GM12878 (cell line): ENCODE results near the gene NRDE2. TPM values are rescaled to one million over a fixed set of nuclear protein-coding genes. Genes with fewer than 3 reads are reported as not detected.

Experiments
- ATAC-seq: fragments of 200-7000 bp; cut with Tn5 transposase; 3 replicates; pipeline ENCODE4 v1.9.1; 2020; ENCODE audit warnings: mild to moderate bottlenecking, moderate library complexity
- BruUV-seq: library from RNA; stranded (reverse); fragments of 400-500 nt; replicated peaks from 2 replicates; lab custom pipeline; 2021; lab: Mats Ljungman, UMichigan
- CTCF ChIA-PET: fragments of 300-600 bp; sonication (Branson Sonifier 250); formaldehyde crosslinking; extraction: SDS; loops from one replicate; lab custom pipeline; 2021; ENCODE audit warnings: inconsistent platforms; lab: Yijun Ruan, JAX
- POLR2A ChIA-PET: fragments of 350-600 bp; formaldehyde crosslinking; extraction: SDS; loops from one replicate; lab custom pipeline; 2021; ENCODE audit warnings: inconsistent platforms; lab: Charles Lee
- RAD21 ChIA-PET: fragments of 300-600 bp; sonication (Branson Sonifier 250); formaldehyde crosslinking; loops from one replicate; lab custom pipeline; 2023; ENCODE audit warnings: antibody characterized with exemption; ENCODE audit not compliant: unreplicated experiment; lab: Charles Lee
- SMC1A ChIA-PET: fragments of 300-600 bp; sonication (Branson Sonifier 250); formaldehyde crosslinking; loops from one replicate; lab custom pipeline; 2023; ENCODE audit not compliant: unreplicated experiment, uncharacterized antibody; lab: Charles Lee
- DNase-seq: peaks from one replicate; pipeline ENCODE4 v3.0.0-alpha.2; 2011; ENCODE audit warnings: low read depth, low spot score
- FAIRE-seq: peaks from 3 replicates; lab custom pipeline; 2011; peaks lifted over from hg19 to GRCh38; lab: Jason Lieb, UNC
- H2AFZ ChIP-seq: 2 replicates; pipeline ENCODE4 v1.6.0; 2011; ENCODE audit warnings: low read depth, low read length, control low read depth; ENCODE audit not compliant: control insufficient read depth
- H3K27ac ChIP-seq: 2 replicates; pipeline ENCODE4 v1.5.1; 2011; ENCODE audit warnings: control low read depth; ENCODE audit not compliant: control insufficient read depth, insufficient read depth
- H3K27me3 ChIP-seq, 2 experiments: replicated peaks in 1 of 2; 2 replicates each; pipeline versions ENCODE4 v1.6.0 to v1.6.1; 2011; ENCODE audit warnings: low read length in 1 of 2; ENCODE audit not compliant: control insufficient read depth in 2 of 2, insufficient read depth in 2 of 2
- H3K36me3 ChIP-seq, 2 experiments: 2 replicates each; pipeline ENCODE4 v1.5.1; 2011; ENCODE audit warnings: low read length in 1 of 2; ENCODE audit not compliant: control insufficient read depth in 2 of 2, insufficient read depth in 2 of 2
- H3K4me1 ChIP-seq: 2 replicates; pipeline ENCODE4 v1.6.1; 2011; ENCODE audit warnings: mild to moderate bottlenecking, low read length, moderate library complexity, mixed read lengths; ENCODE audit not compliant: control insufficient read depth, insufficient read depth
- H3K4me2 ChIP-seq: 2 replicates; pipeline ENCODE4 v1.6.0; 2011; ENCODE audit warnings: control low read depth; ENCODE audit not compliant: control insufficient read depth, insufficient read depth
- H3K4me3 ChIP-seq: fragments of 200-600 bp; sonication (generic); 2 replicates; pipeline ENCODE4 v1.5.1; 2016
- H3K79me2 ChIP-seq: 2 replicates; pipeline ENCODE4 v1.6.0; 2011; ENCODE audit warnings: low read length; ENCODE audit not compliant: control insufficient read depth, insufficient read depth
- H3K9ac ChIP-seq: 2 replicates; pipeline ENCODE4 v1.8.0; 2011; ENCODE audit warnings: low read length, control low read depth, mixed read lengths; ENCODE audit not compliant: control insufficient read depth, insufficient read depth
- H3K9me3 ChIP-seq: replicated peaks from 3 replicates; pipeline ENCODE4 v1.5.1; 2011; ENCODE audit warnings: mild to moderate bottlenecking, low read length; ENCODE audit not compliant: control insufficient read depth, insufficient read depth
- H4K20me1 ChIP-seq: 2 replicates; pipeline ENCODE4 v1.6.0; 2011; ENCODE audit not compliant: control insufficient read depth, insufficient read depth
- BMI1 ChIP-seq: fragments of 450-650 bp; IDR thresholded peaks from 2 replicates; pipeline ENCODE4 v1.6.1; 2016; ENCODE audit warnings: mild to moderate bottlenecking, moderate library complexity, borderline replicate concordance
- PAX5 ChIP-seq: IDR thresholded peaks from 2 replicates; pipeline ENCODE4 v1.6.1; 2011; ENCODE audit warnings: low read depth, low read length, borderline replicate concordance
- RCOR1 ChIP-seq: conservative IDR thresholded peaks from 2 replicates; pipeline ENCODE4 v1.6.1; 2012; ENCODE audit warnings: low read depth, low read length, improper control_type of control experiment
- TCF12 ChIP-seq: IDR thresholded peaks from 2 replicates; pipeline ENCODE4 v1.6.1; 2011; ENCODE audit warnings: low read depth, mild to moderate bottlenecking, low read length
- TCF3 ChIP-seq: IDR thresholded peaks from 2 replicates; pipeline ENCODE4 v1.6.1; 2012; ENCODE audit warnings: low read depth, mild to moderate bottlenecking, low read length, borderline replicate concordance; ENCODE audit not compliant: insufficient read depth
- WGBS: methylation state at CpG from one replicate; pipeline ENCODE4 v1.1.6; 2016; ENCODE audit warnings: low lambda C conversion rate; ENCODE audit not compliant: insufficient replicate concordance, insufficient coverage; ENCODE audit errors: missing lambda C conversion rate; 5-methylcytosine and 5-hydroxymethylcytosine counted together
- in situ Hi-C: fragments of 300-500 bp; cut with MboI; formaldehyde crosslinking; loops from 9 replicates; pipeline ENCODE4 v1.14.3; 2018; ENCODE audit warnings: mixed read lengths
- intact Hi-C: fragments of 100-400 bp; cut with micrococcal nuclease; formaldehyde crosslinking; loops from one replicate; pipeline ENCODE4 v1.14.2; 2022; ENCODE audit not compliant: unreplicated experiment
- polyA plus RNA-seq, 11 experiments: library from polyadenylated mRNA; depleted of rRNA in 4 of 11; unstranded in 6 of 11; stranded (reverse) in 5 of 11; fragments of >200 nt; fragmentation: Nextera tagmentation in 4 of 11; fragmentation: Illumina TruSeq in 1 of 11; extraction: Ambion mirVana in 4 of 11; extraction: Trizol in 1 of 11; gene quantifications; 1 replicate in 1 of 11; 2 replicates in 10 of 11; pipeline versions ENCODE4 v1.2.1 to v1.2.3, GENCODE V29; 2011 to 2016; ENCODE audit warnings: inconsistent platforms in 2 of 11, missing spikeins in 2 of 11, low read depth in 1 of 11
- total RNA-seq, 4 experiments: library from RNA; depleted of rRNA in 3 of 4; stranded (reverse); fragments of >200 nt in 3 of 4; fragmentation: Illumina TruSeq in 1 of 4; extraction: Trizol in 1 of 4; gene quantifications; 2 replicates each; pipeline versions ENCODE4 v1.2.1 to v1.2.3, GENCODE V29; 2013 to 2021
- TF ChIP-seq, protein P1 (sequence below): fragments of 150-350 bp; IDR thresholded peaks from 2 replicates; pipeline ENCODE4 v1.6.1; 2016; ENCODE audit warnings: low read depth, low read length
- TF ChIP-seq, protein P2 (sequence below): IDR thresholded peaks from 2 replicates; pipeline ENCODE4 v1.6.1; 2011; ENCODE audit warnings: low read depth, mild to moderate bottlenecking, low read length, moderate library complexity, borderline replicate concordance; ENCODE audit errors: extremely low read depth

Gene NRDE2
- total and polyA plus RNA-seq, 10 of the 15 experiments (the other 5 are each of a cell fraction or from before 2014, with no cell fraction given): 8.3 to 21.0 (median 13.8) TPM

DNA sequence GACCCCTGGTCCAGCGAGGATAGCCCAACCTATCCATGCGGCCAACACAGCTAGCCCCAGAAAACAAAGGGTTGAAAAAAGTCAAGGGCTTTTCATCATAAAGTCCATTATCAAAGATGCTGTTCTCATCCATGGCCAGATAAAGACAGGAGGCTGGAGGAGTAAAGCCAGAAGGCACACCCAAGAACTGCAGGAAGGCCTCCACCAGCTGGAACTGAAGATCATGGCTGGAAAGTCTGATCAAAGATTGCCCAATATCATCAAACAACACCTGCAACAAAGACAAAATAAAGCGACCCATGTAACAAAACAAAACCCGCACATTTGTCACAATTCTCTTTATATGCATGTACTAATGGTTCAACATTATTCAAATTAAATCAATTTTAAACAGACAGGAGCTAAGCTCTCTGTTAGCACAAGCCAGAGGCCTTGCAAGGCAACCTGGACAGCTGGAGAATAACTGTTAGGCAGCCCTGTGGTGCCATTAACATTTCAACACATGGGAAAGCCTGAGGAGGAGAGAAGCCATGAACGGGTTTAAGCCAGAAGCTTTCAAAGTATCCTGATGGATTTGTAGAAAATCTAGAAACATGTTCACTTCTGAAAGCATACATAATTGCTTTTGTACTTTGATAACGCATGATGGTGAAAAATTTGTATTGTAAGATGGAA, 41.3 kb downstream of the NRDE2 start (continued):
- TF ChIP-seq, protein P1, sequence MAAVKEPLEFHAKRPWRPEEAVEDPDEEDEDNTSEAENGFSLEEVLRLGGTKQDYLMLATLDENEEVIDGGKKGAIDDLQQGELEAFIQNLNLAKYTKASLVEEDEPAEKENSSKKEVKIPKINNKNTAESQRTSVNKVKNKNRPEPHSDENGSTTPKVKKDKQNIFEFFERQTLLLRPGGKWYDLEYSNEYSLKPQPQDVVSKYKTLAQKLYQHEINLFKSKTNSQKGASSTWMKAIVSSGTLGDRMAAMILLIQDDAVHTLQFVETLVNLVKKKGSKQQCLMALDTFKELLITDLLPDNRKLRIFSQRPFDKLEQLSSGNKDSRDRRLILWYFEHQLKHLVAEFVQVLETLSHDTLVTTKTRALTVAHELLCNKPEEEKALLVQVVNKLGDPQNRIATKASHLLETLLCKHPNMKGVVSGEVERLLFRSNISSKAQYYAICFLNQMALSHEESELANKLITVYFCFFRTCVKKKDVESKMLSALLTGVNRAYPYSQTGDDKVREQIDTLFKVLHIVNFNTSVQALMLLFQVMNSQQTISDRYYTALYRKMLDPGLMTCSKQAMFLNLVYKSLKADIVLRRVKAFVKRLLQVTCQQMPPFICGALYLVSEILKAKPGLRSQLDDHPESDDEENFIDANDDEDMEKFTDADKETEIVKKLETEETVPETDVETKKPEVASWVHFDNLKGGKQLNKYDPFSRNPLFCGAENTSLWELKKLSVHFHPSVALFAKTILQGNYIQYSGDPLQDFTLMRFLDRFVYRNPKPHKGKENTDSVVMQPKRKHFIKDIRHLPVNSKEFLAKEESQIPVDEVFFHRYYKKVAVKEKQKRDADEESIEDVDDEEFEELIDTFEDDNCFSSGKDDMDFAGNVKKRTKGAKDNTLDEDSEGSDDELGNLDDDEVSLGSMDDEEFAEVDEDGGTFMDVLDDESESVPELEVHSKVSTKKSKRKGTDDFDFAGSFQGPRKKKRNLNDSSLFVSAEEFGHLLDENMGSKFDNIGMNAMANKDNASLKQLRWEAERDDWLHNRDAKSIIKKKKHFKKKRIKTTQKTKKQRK: no peak
- TF ChIP-seq TCF3 (no peak), PAX5 (no peak)
- TF ChIP-seq, protein P2, sequence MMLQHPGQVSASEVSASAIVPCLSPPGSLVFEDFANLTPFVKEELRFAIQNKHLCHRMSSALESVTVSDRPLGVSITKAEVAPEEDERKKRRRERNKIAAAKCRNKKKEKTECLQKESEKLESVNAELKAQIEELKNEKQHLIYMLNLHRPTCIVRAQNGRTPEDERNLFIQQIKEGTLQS: no peak

DNA sequence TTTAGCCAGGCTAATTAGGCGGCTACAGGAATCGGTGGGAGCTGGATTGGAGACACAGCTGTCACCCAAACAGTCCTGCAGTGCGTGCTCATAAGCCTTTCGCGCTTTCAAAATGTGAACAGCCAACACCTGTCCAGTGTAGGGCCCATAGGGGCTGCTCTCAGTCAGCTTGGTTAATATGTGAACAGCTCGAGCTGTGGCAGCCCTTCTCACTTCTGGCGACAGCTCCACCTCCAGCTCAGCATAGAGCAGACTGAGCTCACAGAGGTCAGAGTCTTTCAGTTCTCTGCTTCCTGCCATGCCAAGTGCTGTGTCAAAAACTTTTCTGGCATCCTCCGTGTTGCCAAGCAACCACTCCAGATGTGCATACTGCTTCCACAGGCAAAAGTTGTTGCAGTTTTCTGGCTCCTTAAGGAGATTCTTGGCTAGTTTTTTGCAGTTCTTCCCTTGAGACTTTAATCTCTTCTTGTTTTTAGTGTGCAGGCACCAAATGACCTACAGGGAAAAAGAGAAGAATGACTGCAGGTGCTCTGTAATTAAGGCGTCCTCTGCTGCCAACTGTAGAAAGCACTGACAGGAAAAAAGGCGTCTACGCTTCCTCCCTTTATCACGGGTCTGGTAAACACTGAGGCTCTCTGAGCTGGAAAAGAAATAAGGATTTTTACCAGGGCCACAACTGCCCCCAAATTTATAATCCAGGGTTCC, 42.9 kb downstream of the NRDE2 start:
- 39% methylated on average over 12 of the region's 12 CpGs for WGBS
- H3K4me3 ChIP-seq: no peak overlapping the region
- RAD21 ChIA-PET: interaction anchor here (1.0 to 1.2 kb wide), 2 partner anchors 10 to 409 kb away, joined by 3 to 4 read pairs; no protein-coding TSS in a partner anchor
- CTCF ChIA-PET: interaction anchor here (0.7 to 1.7 kb wide), 12 partner anchors 10 to 408 kb away, joined by 3 to 8 read pairs (median 4); no protein-coding TSS in a partner anchor
- DNase-seq: no peak
- no peak for FAIRE-seq
- in situ Hi-C loops: no loop called here
- H3K79me2 ChIP-seq: no peaks in the 10 kb centered on the region
- peak; percentile 77 for ATAC-seq
- H3K4me2 ChIP-seq: no peak overlapping the region
- no peaks in the 10 kb centered on the region for H3K27me3 ChIP-seq
- no peak overlapping the region for H3K27ac ChIP-seq
- POLR2A ChIA-PET: no interaction called here
- H3K4me1 ChIP-seq: no peaks in the 10 kb centered on the region
- peaks cover 18 to 35% of the 10 kb centered on the region in 2 experiments for H3K36me3 ChIP-seq
- intact Hi-C loops: loop anchor here (2.0 kb wide), 1 partner anchor 408 kb away; no protein-coding TSS in a partner anchor
- H3K9ac ChIP-seq: no peak overlapping the region
- SMC1A ChIA-PET: interaction anchor here (0.6 to 1.3 kb wide), 5 partner anchors 12 to 470 kb away, joined by 3 to 5 read pairs (median 3); no protein-coding TSS in a partner anchor
- H4K20me1 ChIP-seq: no peaks in the 10 kb centered on the region; the same call in 1 of the 2 replicates
- TF ChIP-seq RCOR1 (no peak), BMI1 (0 out of 2 replicates have a peak, but pooled peaks have one; percentile 28), TCF12 (0 out of 2 replicates have a peak, but pooled peaks have one; percentile 11)
- H2AFZ ChIP-seq: no peak overlapping the region
- H3K9me3 ChIP-seq: no peaks in the 10 kb centered on the region
- BruUV-seq: no TSS peak
